ENCODE measurements around the gene NUAK1.

DNA sequence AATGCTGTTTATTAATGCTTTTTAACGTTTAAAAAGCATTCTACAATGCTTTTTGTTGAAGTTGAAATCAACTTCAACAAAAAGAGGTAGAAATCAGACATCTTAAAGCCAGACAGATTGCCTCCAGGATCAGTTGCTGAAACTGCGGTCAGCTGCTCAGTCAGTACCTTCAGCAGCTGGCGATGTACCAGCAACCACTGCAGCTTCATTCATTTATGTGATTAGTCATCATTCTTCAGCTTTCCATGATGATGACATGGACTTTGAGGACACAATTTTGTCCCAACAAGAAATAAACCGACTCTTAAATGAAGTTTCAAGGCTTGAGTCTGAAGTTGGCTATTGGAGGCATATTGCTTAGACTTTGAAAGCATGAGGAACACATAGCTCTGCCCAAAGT is 31.5 kb upstream of the NUAK1 start:
- TF ChIP-seq ZC3H10 (CRISPR knock-in tag; IDR thresholded peaks at IDR 0.05) (no peak), ZFP30 (CRISPR knock-in tag; IDR thresholded peaks at IDR 0.05) (no peak), ZFP3 (CRISPR knock-in tag; IDR thresholded peaks at IDR 0.05) (no peak), ISL1 (CRISPR knock-in tag; IDR thresholded peaks at IDR 0.05) (no peak), SNAI2 (CRISPR knock-in tag; IDR thresholded peaks at IDR 0.05) (no peak), ESRRG (CRISPR knock-in tag; IDR thresholded peaks at IDR 0.05) (no peak), TCF4 (CRISPR knock-in tag; IDR thresholded peaks at IDR 0.05; ENCODE audit: borderline replicate concordance) (no peak), TOX (CRISPR knock-in tag; IDR thresholded peaks at IDR 0.05; ENCODE audit: borderline replicate concordance) (no peak), ZNF70 (CRISPR knock-in tag; IDR thresholded peaks at IDR 0.05) (no peak), CSDC2 (CRISPR knock-in tag; IDR thresholded peaks at IDR 0.05) (no peak), GLIS3 (CRISPR knock-in tag; IDR thresholded peaks at IDR 0.05) (no peak)
- TF ChIP-seq, protein P1, sequence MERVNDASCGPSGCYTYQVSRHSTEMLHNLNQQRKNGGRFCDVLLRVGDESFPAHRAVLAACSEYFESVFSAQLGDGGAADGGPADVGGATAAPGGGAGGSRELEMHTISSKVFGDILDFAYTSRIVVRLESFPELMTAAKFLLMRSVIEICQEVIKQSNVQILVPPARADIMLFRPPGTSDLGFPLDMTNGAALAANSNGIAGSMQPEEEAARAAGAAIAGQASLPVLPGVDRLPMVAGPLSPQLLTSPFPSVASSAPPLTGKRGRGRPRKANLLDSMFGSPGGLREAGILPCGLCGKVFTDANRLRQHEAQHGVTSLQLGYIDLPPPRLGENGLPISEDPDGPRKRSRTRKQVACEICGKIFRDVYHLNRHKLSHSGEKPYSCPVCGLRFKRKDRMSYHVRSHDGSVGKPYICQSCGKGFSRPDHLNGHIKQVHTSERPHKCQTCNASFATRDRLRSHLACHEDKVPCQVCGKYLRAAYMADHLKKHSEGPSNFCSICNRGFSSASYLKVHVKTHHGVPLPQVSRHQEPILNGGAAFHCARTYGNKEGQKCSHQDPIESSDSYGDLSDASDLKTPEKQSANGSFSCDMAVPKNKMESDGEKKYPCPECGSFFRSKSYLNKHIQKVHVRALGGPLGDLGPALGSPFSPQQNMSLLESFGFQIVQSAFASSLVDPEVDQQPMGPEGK (CRISPR knock-in tag; IDR thresholded peaks at IDR 0.05; ENCODE audit: borderline replicate concordance): no peak
- TF ChIP-seq, protein P2, sequence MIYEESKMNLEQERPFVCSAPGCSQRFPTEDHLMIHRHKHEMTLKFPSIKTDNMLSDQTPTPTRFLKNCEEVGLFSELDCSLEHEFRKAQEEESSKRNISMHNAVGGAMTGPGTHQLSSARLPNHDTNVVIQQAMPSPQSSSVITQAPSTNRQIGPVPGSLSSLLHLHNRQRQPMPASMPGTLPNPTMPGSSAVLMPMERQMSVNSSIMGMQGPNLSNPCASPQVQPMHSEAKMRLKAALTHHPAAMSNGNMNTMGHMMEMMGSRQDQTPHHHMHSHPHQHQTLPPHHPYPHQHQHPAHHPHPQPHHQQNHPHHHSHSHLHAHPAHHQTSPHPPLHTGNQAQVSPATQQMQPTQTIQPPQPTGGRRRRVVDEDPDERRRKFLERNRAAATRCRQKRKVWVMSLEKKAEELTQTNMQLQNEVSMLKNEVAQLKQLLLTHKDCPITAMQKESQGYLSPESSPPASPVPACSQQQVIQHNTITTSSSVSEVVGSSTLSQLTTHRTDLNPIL (CRISPR knock-in tag; IDR thresholded peaks at IDR 0.05; ENCODE audit: low read depth): no peak
- TF ChIP-seq, protein P3, sequence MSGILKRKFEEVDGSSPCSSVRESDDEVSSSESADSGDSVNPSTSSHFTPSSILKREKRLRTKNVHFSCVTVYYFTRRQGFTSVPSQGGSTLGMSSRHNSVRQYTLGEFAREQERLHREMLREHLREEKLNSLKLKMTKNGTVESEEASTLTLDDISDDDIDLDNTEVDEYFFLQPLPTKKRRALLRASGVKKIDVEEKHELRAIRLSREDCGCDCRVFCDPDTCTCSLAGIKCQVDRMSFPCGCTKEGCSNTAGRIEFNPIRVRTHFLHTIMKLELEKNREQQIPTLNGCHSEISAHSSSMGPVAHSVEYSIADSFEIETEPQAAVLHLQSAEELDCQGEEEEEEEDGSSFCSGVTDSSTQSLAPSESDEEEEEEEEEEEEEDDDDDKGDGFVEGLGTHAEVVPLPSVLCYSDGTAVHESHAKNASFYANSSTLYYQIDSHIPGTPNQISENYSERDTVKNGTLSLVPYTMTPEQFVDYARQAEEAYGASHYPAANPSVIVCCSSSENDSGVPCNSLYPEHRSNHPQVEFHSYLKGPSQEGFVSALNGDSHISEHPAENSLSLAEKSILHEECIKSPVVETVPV (CRISPR knock-in tag; IDR thresholded peaks at IDR 0.05): no peak

Data from SK-N-SH treated with all-trans-retinoic acid at 6 μM for 48 hours (cell line).